Measurements from ENCODE around the gene OSGIN1. TPM values are rescaled to one million over a fixed set of nuclear protein-coding genes. Genes with fewer than 3 reads are reported as not detected.
"Not testable (repeated sequence)": the region's sequence is repeated elsewhere in the genome, so short reads cannot be mapped to it uniquely, and the experiment has no call there.

OSGIN1 gene
- total RNA-seq, 1 donor from 2014 or later: 0.21 TPM

- not testable (repeated sequence) for DNase-seq
Measured at GRCh38 chr16:83941546-83941945, 11.5 kb upstream of the OSGIN1 start.

GRCh38 chr16:83942074-83942473 lies 11.0 kb upstream of the OSGIN1 start:
- DNase-seq: no peak

- no peak for DNase-seq
Measured at GRCh38 chr16:83942815-83943515, 10.1 kb upstream of the OSGIN1 start.

- DNase-seq: no peak
Measured at GRCh38 chr16:83943516-83944050, 9.5 kb upstream of the OSGIN1 start.

- no peak for DNase-seq
Measured at GRCh38 chr16:83945587-83945986, 7.5 kb upstream of the OSGIN1 start.

GRCh38 chr16:83946154-83946780 lies 6.8 kb upstream of the OSGIN1 start:
- no peak for DNase-seq

- DNase-seq: no peak
Measured at GRCh38 chr16:83946781-83947566, 6.1 kb upstream of the OSGIN1 start.

GRCh38 chr16:83947642-83948234 lies 5.3 kb upstream of the OSGIN1 start:
- no peak for DNase-seq

GRCh38 chr16:83948914-83949723 lies 3.9 kb upstream of the OSGIN1 start:
- no peak for DNase-seq

- DNase-seq: no peak
Measured at GRCh38 chr16:83949724-83950001, 3.4 kb upstream of the OSGIN1 start.

GRCh38 chr16:83950862-83951399 lies 2.1 kb upstream of the OSGIN1 start:
- DNase-seq: not testable (repeated sequence)

GRCh38 chr16:83951544-83951943 lies 1.5 kb upstream of the OSGIN1 start:
- no peak for DNase-seq

- no peak for DNase-seq
Measured at GRCh38 chr16:83952587-83952939, 477 bp upstream of the OSGIN1 start.

- DNase-seq: peak; percentile 58
Measured at GRCh38 chr16:83953796-83954576, 946 bp downstream of the OSGIN1 start.

GRCh38 chr16:83954577-83955016 lies 1.6 kb downstream of the OSGIN1 start:
- DNase-seq: peak; percentile 48

GRCh38 chr16:83955218-83956130 lies 2.4 kb downstream of the OSGIN1 start:
- DNase-seq: peak; percentile 62

- DNase-seq: peak; percentile 85
Measured at GRCh38 chr16:83956336-83957289, 3.6 kb downstream of the OSGIN1 start.

GRCh38 chr16:83957296-83957855 lies 4.3 kb downstream of the OSGIN1 start:
- DNase-seq: no peak
